ENCODE measurements around the gene RNASEH2B.

DNA sequence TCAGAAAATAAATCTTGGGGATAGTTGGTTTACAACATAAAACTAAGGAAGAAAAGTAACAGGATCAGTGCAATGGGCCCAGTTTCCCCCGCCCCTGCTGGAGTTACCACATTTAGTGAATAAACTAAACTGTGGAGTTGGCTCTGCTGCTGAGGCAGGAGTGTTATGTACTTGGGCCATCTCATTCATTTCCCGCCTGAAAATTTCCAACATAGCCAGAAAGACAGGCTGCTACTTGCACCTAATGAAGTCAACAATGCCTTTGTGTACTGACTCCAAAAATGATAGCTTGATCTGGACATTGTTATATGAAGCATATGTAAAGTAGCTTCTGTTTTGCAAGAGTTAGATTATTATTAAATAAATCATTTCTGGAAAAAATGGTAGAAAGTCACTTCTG is 7.9 kb upstream of the RNASEH2B start:
- TF ChIP-seq, protein P1, sequence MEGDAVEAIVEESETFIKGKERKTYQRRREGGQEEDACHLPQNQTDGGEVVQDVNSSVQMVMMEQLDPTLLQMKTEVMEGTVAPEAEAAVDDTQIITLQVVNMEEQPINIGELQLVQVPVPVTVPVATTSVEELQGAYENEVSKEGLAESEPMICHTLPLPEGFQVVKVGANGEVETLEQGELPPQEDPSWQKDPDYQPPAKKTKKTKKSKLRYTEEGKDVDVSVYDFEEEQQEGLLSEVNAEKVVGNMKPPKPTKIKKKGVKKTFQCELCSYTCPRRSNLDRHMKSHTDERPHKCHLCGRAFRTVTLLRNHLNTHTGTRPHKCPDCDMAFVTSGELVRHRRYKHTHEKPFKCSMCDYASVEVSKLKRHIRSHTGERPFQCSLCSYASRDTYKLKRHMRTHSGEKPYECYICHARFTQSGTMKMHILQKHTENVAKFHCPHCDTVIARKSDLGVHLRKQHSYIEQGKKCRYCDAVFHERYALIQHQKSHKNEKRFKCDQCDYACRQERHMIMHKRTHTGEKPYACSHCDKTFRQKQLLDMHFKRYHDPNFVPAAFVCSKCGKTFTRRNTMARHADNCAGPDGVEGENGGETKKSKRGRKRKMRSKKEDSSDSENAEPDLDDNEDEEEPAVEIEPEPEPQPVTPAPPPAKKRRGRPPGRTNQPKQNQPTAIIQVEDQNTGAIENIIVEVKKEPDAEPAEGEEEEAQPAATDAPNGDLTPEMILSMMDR (IDR thresholded peaks at IDR 0.05): no peak
- TF ChIP-seq, protein P2, sequence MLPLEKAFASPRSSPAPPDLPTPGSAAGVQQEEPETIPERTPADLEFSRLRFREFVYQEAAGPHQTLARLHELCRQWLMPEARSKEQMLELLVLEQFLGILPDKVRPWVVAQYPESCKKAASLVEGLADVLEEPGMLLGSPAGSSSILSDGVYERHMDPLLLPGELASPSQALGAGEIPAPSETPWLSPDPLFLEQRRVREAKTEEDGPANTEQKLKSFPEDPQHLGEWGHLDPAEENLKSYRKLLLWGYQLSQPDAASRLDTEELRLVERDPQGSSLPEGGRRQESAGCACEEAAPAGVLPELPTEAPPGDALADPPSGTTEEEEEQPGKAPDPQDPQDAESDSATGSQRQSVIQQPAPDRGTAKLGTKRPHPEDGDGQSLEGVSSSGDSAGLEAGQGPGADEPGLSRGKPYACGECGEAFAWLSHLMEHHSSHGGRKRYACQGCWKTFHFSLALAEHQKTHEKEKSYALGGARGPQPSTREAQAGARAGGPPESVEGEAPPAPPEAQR (CRISPR knock-in tag; IDR thresholded peaks at IDR 0.05): no peak
- TF ChIP-seq TCF7 (CRISPR knock-in tag; IDR thresholded peaks at IDR 0.05; ENCODE audit: low read depth): no peak
- TF ChIP-seq GTF2I (CRISPR knock-in tag; conservative IDR thresholded peaks at IDR 0.05): no peak
- TF ChIP-seq NFE2L1 (CRISPR knock-in tag; IDR thresholded peaks at IDR 0.05): no peak
- TF ChIP-seq ZNF263 (CRISPR knock-in tag; IDR thresholded peaks at IDR 0.05; ENCODE audit: low read depth): no peak
